Large intestine (tissue), 3 donors: ENCODE measurements around the gene LGALSL. TPM values are rescaled to one million over a fixed set of nuclear protein-coding genes. Genes with fewer than 3 reads are reported as not detected.
A peak's percentile ranks its signal among the peaks of the same experiment; 100 is the strongest.

Experiments
- DNase-seq, 2 donors: peaks; one replicate each; pipeline versions ENCODE4 v3.0.0 to v3.0.0-alpha.2; 2013
- H3K27ac ChIP-seq: one replicate; pipeline ENCODE4 v1.5.1; 2013; ENCODE audit warnings: low read length
- H3K27me3 ChIP-seq: 2 replicates; pipeline ENCODE4 v1.6.1; 2013; ENCODE audit warnings: low read length; ENCODE audit not compliant: control insufficient read depth, insufficient read depth
- H3K36me3 ChIP-seq: 2 replicates; pipeline ENCODE4 v1.6.1; 2013; ENCODE audit warnings: low read length; ENCODE audit not compliant: control insufficient read depth, insufficient read depth
- H3K4me1 ChIP-seq: one replicate; pipeline ENCODE4 v1.6.1; 2013; ENCODE audit warnings: low read length; ENCODE audit not compliant: control insufficient read depth, insufficient read depth
- H3K4me3 ChIP-seq: one replicate; pipeline ENCODE4 v1.5.1; 2013; ENCODE audit warnings: low read length
- H3K9me3 ChIP-seq: one replicate; pipeline ENCODE4 v1.6.1; 2013; ENCODE audit warnings: mild to moderate bottlenecking, low read depth, low read length, moderate library complexity; ENCODE audit not compliant: control insufficient read depth
- WGBS: methylation state at CpG from one replicate; pipeline ENCODE4 v1.1.5; 2013; ENCODE audit warnings: low lambda C conversion rate; ENCODE audit not compliant: insufficient coverage; 5-methylcytosine and 5-hydroxymethylcytosine counted together
- polyA plus RNA-seq: library from polyadenylated mRNA; unstranded; fragments of 120-200 nt; gene quantifications from one replicate; pipeline ENCODE4 v1.2.1, GENCODE V29; 2013

Gene LGALSL
- polyA plus RNA-seq, 1 donor: 20.8 TPM

- no peak for DNase-seq
- peaks cover 9% of the 10 kb centered on the region for H3K4me1 ChIP-seq
- peaks cover 24% of the 10 kb centered on the region for H3K36me3 ChIP-seq
- H3K4me3 ChIP-seq: no peak overlapping the region
- no peak overlapping the region for H3K27ac ChIP-seq
- no peaks in the 10 kb centered on the region for H3K27me3 ChIP-seq
- no peaks in the 10 kb centered on the region for H3K9me3 ChIP-seq
Observed at GRCh38 chr2:64457524-64457923, 3.6 kb downstream of the LGALSL start.

- H3K27me3 ChIP-seq: no peaks in the 10 kb centered on the region
- peaks cover 20% of the 10 kb centered on the region for H3K4me1 ChIP-seq
- DNase-seq: no peak
- H3K4me3 ChIP-seq: no peak overlapping the region
- H3K27ac ChIP-seq: no peak overlapping the region
- peaks cover 24% of the 10 kb centered on the region for H3K36me3 ChIP-seq
- H3K9me3 ChIP-seq: no peaks in the 10 kb centered on the region
- WGBS: no CpG with 5 or more reads among the region's 3 CpGs
Observed at GRCh38 chr2:64459575-64459974, 5.6 kb downstream of the LGALSL start.

DNA sequence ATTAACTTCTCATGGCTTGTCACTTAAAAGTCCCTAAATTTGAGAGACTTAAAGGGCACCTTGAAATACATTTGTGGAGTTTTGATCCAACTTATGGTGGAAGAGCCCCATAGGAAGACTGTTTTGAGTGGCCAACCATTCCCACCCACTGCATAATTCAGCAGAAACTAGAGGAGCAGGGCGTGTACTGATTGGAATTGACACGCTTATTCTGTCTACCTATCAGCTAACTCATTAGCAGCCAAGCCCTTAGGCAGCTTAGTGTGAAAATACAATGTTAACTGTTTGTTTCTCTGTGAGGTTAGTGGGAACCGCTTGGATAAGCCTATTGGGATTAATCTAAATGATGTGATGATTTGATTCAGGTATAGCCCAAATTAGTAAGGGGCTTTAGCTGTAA lies 6.4 kb downstream of the LGALSL start:
- Histone ChIP-seq H3K4me1 (peaks cover 20% of the 10 kb centered on the region), H3K4me3 (no peak overlapping the region), H3K9me3 (no peaks in the 10 kb centered on the region), H3K27ac (no peak overlapping the region), H3K36me3 (peaks cover 24% of the 10 kb centered on the region), H3K27me3 (no peaks in the 10 kb centered on the region)
- WGBS: no CpG with 5 or more reads among the region's 3 CpGs
- DNase-seq: no peak

DNA sequence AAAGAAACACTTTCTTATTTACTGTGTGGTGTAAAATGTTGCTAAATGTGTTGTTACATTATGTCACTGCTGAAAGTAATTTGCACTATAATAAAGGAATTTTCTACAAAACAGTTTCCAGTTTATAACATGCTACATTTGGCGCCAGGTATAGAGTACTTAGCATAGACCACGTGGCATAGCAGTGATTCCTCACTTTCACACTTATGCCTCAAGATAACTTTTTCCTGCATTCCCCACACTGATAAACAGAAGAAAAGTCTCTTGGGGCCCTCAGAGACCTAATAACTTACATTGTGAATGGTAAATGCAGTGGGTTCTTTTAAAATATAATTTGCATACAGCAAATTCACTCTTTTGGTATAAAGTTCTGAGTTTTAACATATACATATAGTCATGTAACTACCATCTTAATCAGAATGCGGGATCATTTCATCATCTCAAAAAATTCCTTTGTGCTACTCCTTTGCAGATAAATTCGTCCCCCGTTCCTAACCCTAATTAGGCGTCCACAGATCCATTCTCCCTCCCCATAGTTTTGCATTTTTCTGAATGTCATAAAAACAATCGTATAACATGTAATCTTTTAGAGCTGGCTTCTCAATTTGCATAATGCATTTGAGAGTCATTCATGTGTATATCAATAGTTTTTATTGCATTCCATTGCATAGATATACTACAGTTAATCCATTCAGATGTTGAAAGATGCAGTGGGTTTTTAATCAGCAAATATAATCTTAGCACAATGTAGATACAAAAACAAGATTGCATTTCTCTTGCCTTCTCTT lies 7.5 kb downstream of the LGALSL start:
- Histone ChIP-seq H3K4me1 (peaks cover 20% of the 10 kb centered on the region), H3K27me3 (no peaks in the 10 kb centered on the region), H3K9me3 (no peaks in the 10 kb centered on the region), H3K27ac (no peak overlapping the region), H3K4me3 (no peak overlapping the region), H3K36me3 (peaks cover 20% of the 10 kb centered on the region)
- 90% methylated on average over 4 of the region's 7 CpGs for WGBS
- DNase-seq: no peak

DNA sequence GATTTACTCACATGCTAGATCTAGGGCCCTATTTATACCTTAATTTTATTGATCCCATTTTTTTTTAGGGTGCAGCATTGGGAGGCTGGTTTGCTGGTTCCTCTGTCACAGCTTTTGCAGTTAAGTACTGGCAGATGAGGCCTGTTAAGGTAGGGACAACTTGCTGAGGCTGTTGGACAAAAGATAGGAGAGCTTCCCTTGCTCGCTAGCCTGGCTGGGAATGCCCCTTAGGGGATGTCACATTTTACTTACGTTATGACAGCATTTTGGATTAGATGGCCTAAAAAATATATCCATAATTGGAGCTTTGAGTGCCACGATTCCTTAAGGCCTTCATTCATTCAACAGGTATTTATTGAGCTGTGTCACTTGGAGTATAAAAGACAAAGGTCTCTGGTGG lies 8.2 kb downstream of the LGALSL start:
- Histone ChIP-seq H3K4me3 (no peak overlapping the region), H3K36me3 (peaks cover 15% of the 10 kb centered on the region), H3K27me3 (no peaks in the 10 kb centered on the region), H3K27ac (peak overlapping the region; percentile 80), H3K9me3 (no peaks in the 10 kb centered on the region), H3K4me1 (peaks cover 20% of the 10 kb centered on the region)
- WGBS: no CpG with 5 or more reads among the region's 3 CpGs
- DNase-seq: no peak

GRCh38 chr2:64462940-64463700 lies 9.2 kb downstream of the LGALSL start:
- WGBS: 69% methylated on average over 2 of the region's 5 CpGs
- no peak overlapping the region for H3K4me3 ChIP-seq
- peaks cover 20% of the 10 kb centered on the region for H3K4me1 ChIP-seq
- H3K36me3 ChIP-seq: peaks cover 8% of the 10 kb centered on the region
- H3K27ac ChIP-seq: peak overlapping the region; percentile 80
- peak; percentile 43 to 73 for DNase-seq
- H3K9me3 ChIP-seq: no peaks in the 10 kb centered on the region
- no peaks in the 10 kb centered on the region for H3K27me3 ChIP-seq

DNA sequence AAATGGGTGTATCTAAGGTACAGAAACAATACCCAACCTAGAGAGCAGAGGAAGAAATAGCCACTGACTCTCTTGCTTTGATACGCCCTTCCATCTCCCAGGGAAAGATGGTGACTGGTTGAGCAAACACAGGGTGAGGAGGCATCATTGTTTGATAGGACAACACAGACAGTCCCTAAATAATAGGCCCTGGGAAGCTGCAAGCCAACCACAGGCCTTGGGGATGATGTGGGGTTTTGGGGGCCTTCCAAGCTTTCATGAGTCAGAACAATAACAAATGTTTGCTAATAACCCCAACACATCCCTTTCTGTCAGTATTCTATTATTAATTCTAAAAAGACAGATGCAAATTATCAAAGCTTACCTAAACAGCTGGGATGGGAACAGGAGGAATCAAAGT lies 9.8 kb downstream of the LGALSL start:
- WGBS: no CpG with 5 or more reads among the region's 1 CpG
- Histone ChIP-seq H3K4me3 (no peak overlapping the region), H3K27ac (peak overlapping the region; percentile 80), H3K36me3 (peaks cover 6% of the 10 kb centered on the region), H3K9me3 (no peaks in the 10 kb centered on the region), H3K4me1 (peaks cover 20% of the 10 kb centered on the region), H3K27me3 (no peaks in the 10 kb centered on the region)
- DNase-seq: no peak

GRCh38 chr2:64466478-64467085 lies 12.6 kb downstream of the LGALSL start:
- H3K9me3 ChIP-seq: no peaks in the 10 kb centered on the region
- no CpG with 5 or more reads among the region's 6 CpGs for WGBS
- no peaks in the 10 kb centered on the region for H3K36me3 ChIP-seq
- no peak overlapping the region for H3K27ac ChIP-seq
- DNase-seq: no peak
- H3K4me3 ChIP-seq: no peak overlapping the region
- peaks cover 34% of the 10 kb centered on the region for H3K4me1 ChIP-seq
- H3K27me3 ChIP-seq: no peaks in the 10 kb centered on the region

GRCh38 chr2:64467096-64467843 lies 13.3 kb downstream of the LGALSL start:
- Histone ChIP-seq H3K36me3 (no peaks in the 10 kb centered on the region), H3K9me3 (no peaks in the 10 kb centered on the region), H3K27ac (no peak overlapping the region), H3K4me3 (no peak overlapping the region), H3K27me3 (no peaks in the 10 kb centered on the region), H3K4me1 (peaks cover 39% of the 10 kb centered on the region)
- DNase-seq: no peak
- no CpG with 5 or more reads among the region's 8 CpGs for WGBS

- Histone ChIP-seq H3K36me3 (no peaks in the 10 kb centered on the region), H3K4me1 (peaks cover 33% of the 10 kb centered on the region), H3K27ac (no peak overlapping the region), H3K27me3 (no peaks in the 10 kb centered on the region), H3K4me3 (no peak overlapping the region), H3K9me3 (no peaks in the 10 kb centered on the region)
- WGBS: 100% methylated on average over 1 of the region's 1 CpG
- no peak for DNase-seq
Observed at GRCh38 chr2:64469261-64469660, 15.3 kb downstream of the LGALSL start.
